Urinary bladder (tissue), 4 donors: ENCODE results near the gene CAMK1D. TPM values are rescaled to one million over a fixed set of nuclear protein-coding genes. Genes with fewer than 3 reads are reported as not detected.
"Not testable (repeated sequence)": the region's sequence is repeated elsewhere in the genome, so short reads cannot be mapped to it uniquely, and the experiment has no call there.

Experiments
- DNase-seq: peaks from one replicate; pipeline ENCODE4 v3.0.0-alpha.2; 2015; ENCODE audit errors: extremely low spot score
- H3K27ac ChIP-seq: one replicate; pipeline ENCODE4 v1.5.1; 2013; ENCODE audit warnings: low read depth, mild to moderate bottlenecking, moderate library complexity
- H3K36me3 ChIP-seq: one replicate; pipeline ENCODE4 v1.6.1; 2013; ENCODE audit warnings: mild to moderate bottlenecking, moderate library complexity; ENCODE audit not compliant: insufficient read depth
- H3K4me1 ChIP-seq: one replicate; pipeline ENCODE4 v1.6.1; 2013; ENCODE audit warnings: mild to moderate bottlenecking, moderate library complexity; ENCODE audit not compliant: insufficient read depth
- H3K4me3 ChIP-seq: one replicate; pipeline ENCODE4 v1.5.1; 2013; ENCODE audit warnings: low read depth, low read length
- WGBS: extraction: QIAGEN DNeasy Blood & Tissue Kit; methylation state at CpG from one replicate; pipeline ENCODE4 v1.1.7; 2013; 5-methylcytosine and 5-hydroxymethylcytosine counted together
- polyA plus RNA-seq: library from polyadenylated mRNA; stranded (reverse); fragments of 200-250 nt; gene quantifications from one replicate; pipeline ENCODE4 v1.2.3, GENCODE V29; 2013
- total RNA-seq: library from RNA; depleted of rRNA; stranded (reverse); fragments of >200 nt; gene quantifications from one replicate; pipeline ENCODE4 v1.2.3, GENCODE V29; 2014
- donor health status: healthy with polysubstance abuse.
- donor health status: healthy.

The CAMK1D gene
- total and polyA plus RNA-seq, 2 donors, result 5.6 to 7.6 TPM

- Histone ChIP-seq H3K4me3 (peak overlapping the region; percentile 89), H3K4me1 (no peaks in the 10 kb centered on the region), H3K36me3 (no peaks in the 10 kb centered on the region), H3K27ac (no peak overlapping the region)
- DNase-seq, result no peak
- WGBS, result under 1% methylated on average over 73 of the region's 73 CpGs
These were observed 351 bp downstream of the CAMK1D start for GRCh38 chr10:12349629-12350166.

DNA sequence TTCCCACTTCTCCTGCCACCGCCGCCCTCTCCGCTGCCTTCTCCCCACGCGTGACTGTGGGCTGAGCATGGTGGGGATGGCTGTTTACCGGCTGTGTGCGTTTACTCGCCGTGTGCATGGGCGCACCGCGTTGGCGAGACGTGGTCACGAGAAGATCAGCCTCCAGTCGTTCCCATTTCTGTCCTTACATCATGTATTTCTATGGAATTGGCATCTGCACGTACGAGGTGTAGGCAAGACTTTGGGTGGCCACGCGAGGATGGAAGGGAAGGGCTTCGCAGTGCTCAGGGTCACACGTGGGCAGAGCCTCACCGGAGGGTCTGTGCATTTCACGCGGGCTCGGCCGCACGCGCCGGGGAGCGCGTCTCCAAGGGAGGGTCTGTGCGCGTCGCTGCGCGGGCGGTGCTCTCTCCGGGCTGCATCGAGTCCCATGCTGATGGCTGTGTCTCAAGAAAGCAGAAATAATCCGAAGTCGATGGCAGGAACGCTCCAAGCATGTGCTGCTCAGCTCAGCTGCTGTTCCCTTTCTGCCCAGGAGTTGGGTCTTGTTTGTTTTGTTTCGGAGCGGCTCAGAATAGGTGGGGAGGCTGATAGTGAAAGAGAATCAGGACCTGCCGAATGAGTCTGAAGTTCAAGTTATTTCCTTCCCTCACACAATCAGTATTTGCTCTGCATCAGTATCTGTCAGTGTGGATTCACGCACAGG, 973 bp downstream of the CAMK1D start:
- H3K27ac ChIP-seq, result no peak overlapping the region
- no peak for DNase-seq

DNA sequence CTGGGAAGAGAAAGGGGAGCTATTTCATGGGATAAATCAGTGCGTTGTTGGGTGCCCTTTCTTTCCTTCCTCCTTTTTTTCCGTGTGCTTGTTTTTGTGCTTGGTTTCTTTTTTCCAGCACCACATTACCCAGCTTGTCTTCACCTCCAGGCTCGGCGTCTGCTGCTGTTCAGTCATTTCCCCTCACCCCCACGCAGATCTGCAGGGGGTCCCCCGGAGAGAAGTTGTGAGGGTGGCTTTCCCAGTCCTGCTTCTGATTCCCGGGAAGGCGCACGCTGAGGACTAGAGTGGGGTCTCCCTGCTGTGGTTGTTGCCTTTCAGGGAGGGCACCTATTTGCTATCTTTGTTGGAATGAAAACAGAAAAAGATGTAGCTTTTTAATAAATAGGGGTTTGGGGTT, 1.6 kb downstream of the CAMK1D start:
- no peak for DNase-seq
- Histone ChIP-seq H3K4me3 (peak overlapping the region; percentile 89), H3K4me1 (no peaks in the 10 kb centered on the region), H3K27ac (no peak overlapping the region), H3K36me3 (no peaks in the 10 kb centered on the region)
- WGBS, result 27% methylated on average over 9 of the region's 9 CpGs

More for the DNA sequence above, 973 bp downstream of the CAMK1D start:
- H3K36me3 ChIP-seq, result no peaks in the 10 kb centered on the region
- H3K4me1 ChIP-seq, result no peaks in the 10 kb centered on the region
- under 1% methylated on average over 47 of the region's 47 CpGs for whole genome bisulfite sequencing
- peak overlapping the region; percentile 89 for H3K4me3 ChIP-seq

GRCh38 chr10:12351447-12351846, 2.1 kb downstream of the CAMK1D start:
- DNase-seq, result no peak
- no peak overlapping the region for H3K27ac ChIP-seq
- no peaks in the 10 kb centered on the region for H3K4me1 ChIP-seq
- 63% methylated on average over 8 of the region's 8 CpGs for WGBS
- H3K4me3 ChIP-seq, result no peak overlapping the region
- H3K36me3 ChIP-seq, result no peaks in the 10 kb centered on the region

- no peak for DNase-seq
- WGBS, result 78% methylated on average over 2 of the region's 2 CpGs
- no peak overlapping the region for H3K27ac ChIP-seq
- no peak overlapping the region for H3K4me3 ChIP-seq
- H3K4me1 ChIP-seq, result no peaks in the 10 kb centered on the region
- H3K36me3 ChIP-seq, result no peaks in the 10 kb centered on the region
These were observed 2.5 kb downstream of the CAMK1D start for GRCh38 chr10:12351889-12352288.

- DNase-seq, result no peak
- 89% methylated on average over 12 of the region's 12 CpGs for WGBS
- Histone ChIP-seq H3K27ac (no peak overlapping the region), H3K36me3 (no peaks in the 10 kb centered on the region), H3K4me1 (no peaks in the 10 kb centered on the region), H3K4me3 (no peak overlapping the region)
These were observed 4.3 kb downstream of the CAMK1D start for GRCh38 chr10:12353399-12354242.

GRCh38 chr10:12354696-12355095, 5.3 kb downstream of the CAMK1D start:
- DNase-seq, H3K4me1 ChIP-seq: not testable (repeated sequence)

GRCh38 chr10:12355384-12355783, 6.0 kb downstream of the CAMK1D start:
- no peaks in the 10 kb centered on the region for H3K36me3 ChIP-seq
- DNase-seq, result no peak
- no peak overlapping the region for H3K27ac ChIP-seq
- 88% methylated on average over 12 of the region's 12 CpGs for WGBS
- H3K4me1 ChIP-seq, result no peaks in the 10 kb centered on the region
- no peak overlapping the region for H3K4me3 ChIP-seq

More at GRCh38 chr10:12354696-12355095, 5.3 kb downstream of the CAMK1D start:
- H3K4me3 ChIP-seq, H3K36me3 ChIP-seq, H3K27ac ChIP-seq: not testable (repeated sequence)
- WGBS, result 89% methylated on average over 7 of the region's 7 CpGs

- no peaks in the 10 kb centered on the region for H3K36me3 ChIP-seq
- DNase-seq, result no peak
- H3K4me1 ChIP-seq, result no peaks in the 10 kb centered on the region
- H3K27ac ChIP-seq, result no peak overlapping the region
- WGBS, result 58% methylated on average over 13 of the region's 13 CpGs
- H3K4me3 ChIP-seq, result no peak overlapping the region
These were observed 8.3 kb downstream of the CAMK1D start for GRCh38 chr10:12357525-12358151.

- WGBS, result 69% methylated on average over 11 of the region's 11 CpGs
- Histone ChIP-seq H3K36me3 (no peaks in the 10 kb centered on the region), H3K4me3 (no peak overlapping the region), H3K4me1 (no peaks in the 10 kb centered on the region), H3K27ac (no peak overlapping the region)
- no peak for DNase-seq
These were observed 9.7 kb downstream of the CAMK1D start for GRCh38 chr10:12358863-12359564.

DNA sequence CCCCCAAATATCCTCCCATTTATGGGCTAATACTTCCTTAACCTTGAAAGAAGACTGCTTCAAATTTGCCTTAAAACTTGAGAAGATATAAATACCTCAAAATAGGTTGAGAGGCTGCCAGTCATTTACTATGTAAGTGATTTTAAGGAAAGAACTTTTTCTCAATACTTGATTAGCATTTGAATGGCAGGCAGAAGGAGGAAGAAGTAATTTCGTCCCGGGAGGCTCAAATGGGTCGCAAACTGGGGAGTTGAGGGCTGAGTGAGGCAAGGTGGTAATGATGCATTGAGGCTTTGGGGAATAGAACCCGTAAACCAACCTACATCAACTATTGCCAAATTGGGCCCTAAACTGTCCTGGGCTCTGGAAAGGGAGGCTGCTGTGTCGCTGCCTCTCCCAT, 11.1 kb downstream of the CAMK1D start:
- H3K4me1 ChIP-seq, result no peaks in the 10 kb centered on the region

GRCh38 chr10:12361115-12361514, 11.8 kb downstream of the CAMK1D start:
- DNase-seq, H3K27ac ChIP-seq, H3K36me3 ChIP-seq, H3K4me1 ChIP-seq, H3K4me3 ChIP-seq: not testable (repeated sequence)
- 95% methylated on average over 5 of the region's 5 CpGs for WGBS

More for the DNA sequence above, 11.1 kb downstream of the CAMK1D start:
- H3K27ac ChIP-seq, result no peak overlapping the region
- H3K36me3 ChIP-seq, result no peaks in the 10 kb centered on the region
- H3K4me3 ChIP-seq, result no peak overlapping the region
- DNase-seq, result no peak
- WGBS, result 88% methylated on average over 5 of the region's 5 CpGs

DNA sequence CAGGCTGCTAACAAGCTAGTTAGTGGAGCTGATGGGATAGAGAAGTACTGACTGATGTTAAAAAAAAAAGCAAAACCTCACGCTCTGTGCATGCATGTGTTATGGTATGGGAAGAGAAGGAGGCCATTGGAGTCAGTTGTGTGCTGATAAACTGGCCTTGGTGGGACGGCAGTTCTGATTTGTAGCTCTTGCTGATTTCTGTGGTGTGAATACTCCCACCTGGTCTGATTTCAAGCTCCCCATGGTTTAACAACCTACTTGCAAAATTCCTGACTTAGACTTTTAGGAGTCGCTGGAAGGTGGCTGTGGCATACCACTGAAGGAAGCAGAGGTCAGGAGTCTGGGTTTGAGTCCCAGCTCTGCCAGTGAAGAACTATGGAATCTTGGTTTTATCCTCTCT, 15.2 kb downstream of the CAMK1D start:
- Histone ChIP-seq H3K4me1 (no peaks in the 10 kb centered on the region), H3K27ac (no peak overlapping the region), H3K36me3 (no peaks in the 10 kb centered on the region), H3K4me3 (no peak overlapping the region)
- DNase-seq, result no peak
- WGBS, result 95% methylated on average over 3 of the region's 3 CpGs
